Mucosa of descending colon (tissue), 3 donors: Measurements from ENCODE around the gene SFXN3. TPM values are rescaled to one million over a fixed set of nuclear protein-coding genes. Genes with fewer than 3 reads are reported as not detected.

ENCODE experiments used
- ATAC-seq: fragments of 200-7000 bp; cut with Tn5 transposase; one replicate; pipeline ENCODE4 v1.9.1; 2020; ENCODE audit warnings: mild to moderate bottlenecking, moderate library complexity
- DNase-seq, 3 donors: peaks; one replicate each; pipeline ENCODE4 v3.0.0-alpha.2; 2020
- H3K36me3 ChIP-seq: fragments of 200-600 bp; one replicate; pipeline ENCODE4 v1.8.0; 2021; ENCODE audit warnings: low read depth, mild to moderate bottlenecking
- H3K4me1 ChIP-seq: fragments of 200-600 bp; one replicate; pipeline ENCODE4 v1.8.0; 2021; ENCODE audit warnings: low read depth, mild to moderate bottlenecking
- H3K4me3 ChIP-seq: fragments of 200-600 bp; one replicate; pipeline ENCODE4 v1.8.0; 2021; ENCODE audit warnings: mild to moderate bottlenecking
- H3K9me3 ChIP-seq: fragments of 200-600 bp; one replicate; pipeline ENCODE4 v1.8.0; 2021; ENCODE audit warnings: mild to moderate bottlenecking
- intact Hi-C, 2 donors: fragments of 100-400 bp; cut with DNase I in 1 of 2; cut with micrococcal nuclease in 1 of 2; formaldehyde crosslinking; loops; one replicate each; pipeline versions ENCODE4 v1.11.0 to v1.11.1; 2022; cut with DNase I, micrococcal nuclease
- total RNA-seq, 3 donors: library from RNA; stranded (reverse); fragmentation: NEBNext Ultra II Directional in 2 of 3; extraction: Animal tissue kit (Norgen Biotek cat#: 25700) in 2 of 3; gene quantifications; one replicate each; pipeline versions ENCODE4 v1.2.1 to v1.2.4, GENCODE V29; 2021 to 2023
- TF ChIP-seq, protein P1 (sequence below): fragments of 200-600 bp; IDR thresholded peaks from one replicate; pipeline ENCODE4 v1.8.0; 2022; ENCODE audit warnings: antibody characterized with exemption, mild to moderate bottlenecking
- donor health status: DM: no; HTN: no; CAD: no; lungs with moderate emphysema.
- donor health status: DM: no; HTN: no; CAD: no.
- donor health status: DM: no; HTN: yes; CAD: no.

Gene SFXN3
- total RNA-seq, 3 donors from 2014 or later: 8.7 to 28.7 (median 28.0) TPM

DNA sequence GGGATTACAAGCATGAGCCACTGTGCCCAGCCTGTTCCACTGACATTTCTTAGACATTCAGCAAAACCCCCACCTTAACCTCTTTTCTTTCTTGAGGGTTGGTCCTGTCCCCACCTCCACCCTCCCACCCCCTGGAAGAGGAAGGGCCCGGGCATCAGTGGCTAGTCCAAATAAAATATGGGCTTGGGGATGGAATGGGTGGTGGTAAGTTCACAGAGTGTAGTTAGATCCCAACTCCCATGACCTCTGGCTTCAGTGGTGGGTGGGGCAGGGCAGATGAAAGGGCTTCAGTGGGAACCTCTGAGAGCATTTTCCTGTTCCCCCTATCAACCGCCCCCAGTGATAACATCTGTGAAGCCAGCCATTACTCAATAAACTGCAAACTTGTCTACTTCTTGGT, 9.8 kb downstream of the SFXN3 start:
- intact Hi-C loops: no loop called here
- Histone ChIP-seq H3K9me3 (no peaks in the 10 kb centered on the region), H3K4me3 (no peak overlapping the region), H3K36me3 (no peaks in the 10 kb centered on the region), H3K4me1 (peaks cover 26% of the 10 kb centered on the region)
- ATAC-seq (no peak), DNase-seq (peak in 1 of 3 donors; percentile 36)
- TF ChIP-seq, protein P1, sequence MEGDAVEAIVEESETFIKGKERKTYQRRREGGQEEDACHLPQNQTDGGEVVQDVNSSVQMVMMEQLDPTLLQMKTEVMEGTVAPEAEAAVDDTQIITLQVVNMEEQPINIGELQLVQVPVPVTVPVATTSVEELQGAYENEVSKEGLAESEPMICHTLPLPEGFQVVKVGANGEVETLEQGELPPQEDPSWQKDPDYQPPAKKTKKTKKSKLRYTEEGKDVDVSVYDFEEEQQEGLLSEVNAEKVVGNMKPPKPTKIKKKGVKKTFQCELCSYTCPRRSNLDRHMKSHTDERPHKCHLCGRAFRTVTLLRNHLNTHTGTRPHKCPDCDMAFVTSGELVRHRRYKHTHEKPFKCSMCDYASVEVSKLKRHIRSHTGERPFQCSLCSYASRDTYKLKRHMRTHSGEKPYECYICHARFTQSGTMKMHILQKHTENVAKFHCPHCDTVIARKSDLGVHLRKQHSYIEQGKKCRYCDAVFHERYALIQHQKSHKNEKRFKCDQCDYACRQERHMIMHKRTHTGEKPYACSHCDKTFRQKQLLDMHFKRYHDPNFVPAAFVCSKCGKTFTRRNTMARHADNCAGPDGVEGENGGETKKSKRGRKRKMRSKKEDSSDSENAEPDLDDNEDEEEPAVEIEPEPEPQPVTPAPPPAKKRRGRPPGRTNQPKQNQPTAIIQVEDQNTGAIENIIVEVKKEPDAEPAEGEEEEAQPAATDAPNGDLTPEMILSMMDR: no peak

DNA sequence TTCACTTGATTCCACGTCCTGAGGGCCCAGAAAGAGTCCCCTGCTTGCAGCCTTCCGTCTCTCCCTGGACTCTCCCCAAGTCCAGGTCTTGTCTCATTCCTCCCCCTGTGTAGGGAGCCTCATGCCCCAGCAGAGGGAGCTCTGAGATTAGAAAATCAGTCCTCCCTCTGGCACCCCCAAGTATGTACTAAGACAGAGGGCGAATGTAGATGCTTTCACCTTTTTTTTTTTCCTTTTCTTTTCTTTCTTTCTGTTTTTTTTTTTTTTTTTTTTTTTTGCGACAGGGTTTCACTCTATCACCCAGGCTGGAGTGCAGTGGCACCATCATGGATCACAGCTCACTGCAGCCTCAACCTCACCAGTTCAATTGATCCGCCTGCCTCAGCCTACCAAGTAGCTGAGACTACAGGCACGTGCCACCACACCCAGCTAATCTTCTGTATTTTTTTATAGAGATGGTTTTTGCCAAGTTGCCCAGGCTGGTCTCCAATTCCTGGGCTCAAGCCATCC, 10.3 kb downstream of the SFXN3 start:
- intact Hi-C loops: no loop called here
- TF ChIP-seq, protein P1: peak; percentile 86
- Histone ChIP-seq H3K36me3 (no peaks in the 10 kb centered on the region), H3K9me3 (no peaks in the 10 kb centered on the region), H3K4me1 (peaks cover 26% of the 10 kb centered on the region), H3K4me3 (no peak overlapping the region)
- ATAC-seq: peak; percentile 67
- peak; percentile 73 to 89 (median 83) for DNase-seq

DNA sequence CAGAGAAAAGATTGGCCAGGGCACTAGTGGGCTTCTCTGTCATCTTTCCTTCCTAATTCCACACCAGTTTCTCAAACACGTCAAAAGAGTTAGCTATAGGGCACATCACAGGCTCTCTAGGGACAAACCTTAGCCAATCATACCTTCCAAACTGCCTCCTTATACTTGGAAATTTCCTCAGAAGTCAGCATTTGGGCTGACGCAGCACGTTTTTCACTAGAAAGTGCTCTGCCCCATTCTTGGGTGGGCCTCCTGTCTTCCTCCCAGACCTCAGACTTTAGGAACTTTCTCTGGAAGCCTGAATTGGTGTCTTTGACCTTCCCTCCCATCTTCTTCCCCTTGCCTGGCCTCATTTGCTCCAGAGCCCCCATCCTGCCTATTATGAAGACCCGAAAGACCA, 11.1 kb downstream of the SFXN3 start:
- ATAC-seq: no peak
- TF ChIP-seq, protein P1: no peak
- Histone ChIP-seq H3K9me3 (no peaks in the 10 kb centered on the region), H3K36me3 (no peaks in the 10 kb centered on the region), H3K4me3 (no peak overlapping the region), H3K4me1 (peaks cover 26% of the 10 kb centered on the region)
- peak in 1 of 3 donors; percentile 17 for DNase-seq
- intact Hi-C loops: no loop called here

DNA sequence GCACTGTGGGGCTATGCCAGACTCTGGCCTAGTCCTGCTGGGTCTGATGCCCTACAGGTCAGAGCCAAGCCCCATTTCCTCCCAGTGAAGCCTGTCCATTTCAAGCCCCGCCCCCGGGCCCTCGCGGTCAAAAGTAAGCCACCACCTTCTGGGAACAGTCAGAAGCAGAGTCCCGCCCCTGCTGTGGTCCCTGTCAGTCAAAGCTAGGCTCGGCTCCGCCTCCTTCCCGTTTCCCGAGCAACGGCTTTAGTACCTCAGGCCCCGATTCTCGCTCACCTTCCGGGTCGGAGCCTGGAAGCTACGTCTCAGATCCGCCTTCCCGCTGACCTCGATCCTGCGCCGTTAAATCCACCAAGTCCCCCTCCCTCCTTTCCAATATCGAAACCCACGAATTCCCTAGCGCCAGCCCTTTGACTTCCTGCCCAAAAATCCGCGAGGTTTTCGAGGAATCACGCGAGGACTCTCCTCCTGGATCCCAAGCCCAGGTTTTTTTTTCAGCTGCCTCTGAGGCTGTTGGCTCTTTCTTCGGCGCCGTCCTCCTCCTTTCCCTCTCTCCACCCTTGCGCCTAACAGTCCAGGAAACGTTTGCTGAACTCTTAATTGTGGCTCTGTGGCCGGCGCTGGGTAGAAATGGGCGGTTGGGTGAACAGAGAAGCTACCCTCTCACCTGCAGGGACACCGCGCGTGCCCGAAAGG, 11.8 kb downstream of the SFXN3 start:
- DNase-seq: peak; percentile 99 to 100 (median 99)
- intact Hi-C loops: no loop called here
- TF ChIP-seq, protein P1: no peak

DNA sequence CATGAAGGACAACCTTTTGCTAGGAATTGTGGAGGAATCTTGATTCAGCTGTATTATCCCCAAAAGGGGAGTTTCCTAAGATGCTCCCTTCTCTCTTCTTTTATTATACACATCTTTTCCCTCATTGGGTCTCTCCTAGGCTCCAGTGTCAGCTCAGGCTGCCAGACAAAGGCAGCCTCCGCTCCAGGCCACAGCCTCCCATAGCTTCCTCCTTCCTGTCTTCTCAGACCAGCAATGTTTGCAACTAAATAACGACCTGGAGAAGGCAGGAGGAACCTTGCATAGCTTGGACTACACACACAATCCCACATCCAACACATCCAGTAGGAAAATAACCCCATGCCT, 12.3 kb downstream of the SFXN3 start:
- ATAC-seq (peak; percentile 25), DNase-seq (no peak)
- Histone ChIP-seq H3K4me3 (no peak overlapping the region), H3K36me3 (no peaks in the 10 kb centered on the region), H3K4me1 (peaks cover 26% of the 10 kb centered on the region), H3K9me3 (no peaks in the 10 kb centered on the region)
- TF ChIP-seq, protein P1: no peak
- intact Hi-C loops: no loop called here

More for the DNA sequence above, 11.8 kb downstream of the SFXN3 start:
- ATAC-seq: peak; percentile 95
- Histone ChIP-seq H3K9me3 (no peaks in the 10 kb centered on the region), H3K4me1 (peaks cover 26% of the 10 kb centered on the region), H3K36me3 (no peaks in the 10 kb centered on the region), H3K4me3 (peak overlapping the region; percentile 25)
